A549 (cell line): ENCODE measurements around the gene ANKHD1. TPM values are rescaled to one million over a fixed set of nuclear protein-coding genes. Genes with fewer than 3 reads are reported as not detected.

ENCODE experiments used
- ATAC-seq, 2 experiments: fragments of 200-7000 bp in 1 of 2; fragments of >200 bp in 1 of 2; cut with Nextera tagmentation in 1 of 2; cut with Tn5 transposase in 1 of 2; 3 replicates each; pipeline versions ENCODE4 v1.8.0 to v1.9.1; 2018 to 2020; ENCODE audit warnings: mild to moderate bottlenecking in 1 of 2, moderate library complexity in 1 of 2
- CTCF ChIA-PET: fragments of 300-600 bp; sonication (Branson Sonifier 250); formaldehyde crosslinking; extraction: SDS; loops from one replicate; lab custom pipeline; 2021; ENCODE audit warnings: antibody characterized with exemption, inconsistent platforms; lab: Yijun Ruan, JAX
- POLR2A ChIA-PET: fragments of 350-600 bp; formaldehyde crosslinking; extraction: SDS; loops from one replicate; lab custom pipeline; 2021; ENCODE audit warnings: antibody characterized with exemption, inconsistent platforms; lab: Yijun Ruan, JAX
- DNase-seq, 2 experiments: peaks; one replicate each; pipeline versions ENCODE4 v3.0.0 to v3.0.0-alpha.2; 2011 to 2016; ENCODE audit warnings: low read depth in 1 of 2, low spot score in 1 of 2
- FAIRE-seq: peaks from 2 replicates; lab custom pipeline; 2011; peaks lifted over from hg19 to GRCh38; lab: Jason Lieb, UNC
- H3K27ac ChIP-seq, 2 experiments: fragments of >200 bp; sonication (Bioruptor Twin); formaldehyde crosslinking; 3 replicates each; pipeline ENCODE4 v1.5.1; 2016 to 2017
- H3K4me1 ChIP-seq: fragments of >200 bp; sonication (Bioruptor Twin); formaldehyde crosslinking; 3 replicates; pipeline ENCODE4 v1.6.1; 2016
- H3K4me2 ChIP-seq: fragments of >200 bp; sonication (Bioruptor Twin); formaldehyde crosslinking; 3 replicates; pipeline ENCODE4 v1.6.1; 2016
- H3K4me3 ChIP-seq: fragments of >200 bp; sonication (Bioruptor Twin); formaldehyde crosslinking; 3 replicates; pipeline ENCODE4 v1.5.1; 2016
- H3K9me3 ChIP-seq: fragments of >200 bp; sonication (Bioruptor Twin); formaldehyde crosslinking; 3 replicates; pipeline ENCODE4 v1.6.1; 2016
- BHLHE40 ChIP-seq: IDR thresholded peaks from 2 replicates; pipeline ENCODE4 v1.6.1; 2012; ENCODE audit warnings: low read depth, low read length, inconsistent platforms
- CBX2 ChIP-seq: fragments of 200-600 bp; sonication (generic); IDR thresholded peaks from 2 replicates; pipeline ENCODE4 v1.6.1; 2016; ENCODE audit warnings: low read depth, mild to moderate bottlenecking, borderline replicate concordance
- EP300 ChIP-seq, 2 experiments: fragments of >200 bp; sonication (Bioruptor Twin); formaldehyde crosslinking; IDR thresholded peaks; 2 replicates in 1 of 2; 3 replicates in 1 of 2; pipeline ENCODE4 v1.6.1; 2016 to 2017
- ESRRA ChIP-seq: fragments of 150-350 bp; IDR thresholded peaks from 2 replicates; pipeline ENCODE4 v1.6.1; 2014; ENCODE audit warnings: mild to moderate bottlenecking, low read length, borderline replicate concordance
- HOXA7 ChIP-seq: fragments of 250-450 bp; sonication (Bioruptor Pico); IDR thresholded peaks from 2 replicates; pipeline ENCODE4 v1.5.0; 2020; ENCODE audit warnings: mild to moderate bottlenecking, moderate library complexity
- HOXB13 ChIP-seq: fragments of 250-450 bp; sonication (Bioruptor Pico); IDR thresholded peaks from 2 replicates; pipeline ENCODE4 v1.5.0; 2020; ENCODE audit warnings: low read depth, mild to moderate bottlenecking, moderate library complexity
- HOXB5 ChIP-seq: fragments of 250-450 bp; sonication (Bioruptor Pico); IDR thresholded peaks from 2 replicates; pipeline ENCODE4 v1.5.0; 2020; ENCODE audit warnings: mild to moderate bottlenecking, moderate library complexity
- JUN ChIP-seq, 2 experiments: fragments of >200 bp; sonication (Bioruptor Twin); formaldehyde crosslinking; IDR thresholded peaks; 2 replicates in 1 of 2; 3 replicates in 1 of 2; pipeline ENCODE4 v1.6.1; 2016 to 2017
- KDM1A ChIP-seq: fragments of 200-600 bp; sonication (generic); IDR thresholded peaks from 2 replicates; pipeline ENCODE4 v1.6.1; 2016; ENCODE audit warnings: low read depth, mild to moderate bottlenecking
- KDM5A ChIP-seq: fragments of 200-600 bp; sonication (generic); IDR thresholded peaks from 2 replicates; pipeline ENCODE4 v1.6.1; 2016; ENCODE audit warnings: antibody characterized with exemption, mild to moderate bottlenecking
- MAFK ChIP-seq: fragments of 450-650 bp; IDR thresholded peaks from 2 replicates; pipeline ENCODE4 v1.6.1; 2014; ENCODE audit not compliant: partially characterized antibody
- NFE2L2 ChIP-seq: fragments of 150-350 bp; conservative IDR thresholded peaks from 2 replicates; pipeline ENCODE4 v1.6.1; 2014; ENCODE audit warnings: low read length
- POLR2A ChIP-seq: IDR thresholded peaks from 2 replicates; pipeline ENCODE4 v1.6.1; 2012; ENCODE audit warnings: mild to moderate bottlenecking, low read length
- RARB ChIP-seq: fragments of 250-450 bp; sonication (Bioruptor Pico); IDR thresholded peaks from 2 replicates; pipeline ENCODE4 v1.8.0; 2021; ENCODE audit warnings: mild to moderate bottlenecking, moderate library complexity
- SREBF2 ChIP-seq: fragments of 450-650 bp; IDR thresholded peaks from 2 replicates; pipeline ENCODE4 v1.6.1; 2014; ENCODE audit warnings: mild to moderate bottlenecking, moderate library complexity
- TFCP2L1 ChIP-seq: fragments of 250-450 bp; sonication (Bioruptor Pico); IDR thresholded peaks from 2 replicates; pipeline ENCODE4 v1.5.0; 2021; ENCODE audit warnings: mild to moderate bottlenecking
- ZFP36 ChIP-seq: fragments of 450-650 bp; IDR thresholded peaks from 2 replicates; pipeline ENCODE4 v1.6.1; 2014; ENCODE audit warnings: borderline replicate concordance; ENCODE audit not compliant: partially characterized antibody
- ZSCAN20 ChIP-seq: fragments of 250-450 bp; sonication (Bioruptor Pico); IDR thresholded peaks from 2 replicates; pipeline ENCODE4 v1.8.0; 2022; ENCODE audit warnings: mild to moderate bottlenecking, moderate library complexity
- WGBS: methylation state at CpG from one replicate; pipeline ENCODE4 v1.1.6; 2017; ENCODE audit errors: missing lambda C conversion rate; 5-methylcytosine and 5-hydroxymethylcytosine counted together
- polyA plus RNA-seq, 4 experiments: library from polyadenylated mRNA; depleted of rRNA in 3 of 4; stranded (reverse); fragments of >200 nt; fragmentation: RNase III in 1 of 4; extraction: RNeasy Plus Mini Kit Qiagen cat#74134 plus additional on column Dnase treatment in 1 of 4; gene quantifications; 2 replicates in 3 of 4; 3 replicates in 1 of 4; pipeline ENCODE4 v1.2.3, GENCODE V29; 2011 to 2017
- TF ChIP-seq, protein P1 (sequence below): fragments of >200 bp; sonication (Bioruptor Twin); formaldehyde crosslinking; IDR thresholded peaks from 2 replicates; pipeline ENCODE4 v1.6.1; 2016
- TF ChIP-seq, protein P2 (sequence below): IDR thresholded peaks from 2 replicates; pipeline ENCODE4 v1.6.1; 2012
- TF ChIP-seq, protein P3 (sequence below): fragments of 250-450 bp; sonication (Bioruptor Pico); IDR thresholded peaks from 2 replicates; pipeline ENCODE4 v1.5.0; 2020; ENCODE audit warnings: low read depth, mild to moderate bottlenecking, moderate library complexity
- TF ChIP-seq, protein P4 (sequence below): fragments of 150-350 bp; IDR thresholded peaks from 2 replicates; pipeline ENCODE4 v1.6.1; 2014; ENCODE audit warnings: low read depth, mild to moderate bottlenecking, low read length

ANKHD1 gene
- polyA plus RNA-seq, 2 of the 4 experiments (the other 2 are of a cell fraction): 46.9 to 94.1 TPM

DNA sequence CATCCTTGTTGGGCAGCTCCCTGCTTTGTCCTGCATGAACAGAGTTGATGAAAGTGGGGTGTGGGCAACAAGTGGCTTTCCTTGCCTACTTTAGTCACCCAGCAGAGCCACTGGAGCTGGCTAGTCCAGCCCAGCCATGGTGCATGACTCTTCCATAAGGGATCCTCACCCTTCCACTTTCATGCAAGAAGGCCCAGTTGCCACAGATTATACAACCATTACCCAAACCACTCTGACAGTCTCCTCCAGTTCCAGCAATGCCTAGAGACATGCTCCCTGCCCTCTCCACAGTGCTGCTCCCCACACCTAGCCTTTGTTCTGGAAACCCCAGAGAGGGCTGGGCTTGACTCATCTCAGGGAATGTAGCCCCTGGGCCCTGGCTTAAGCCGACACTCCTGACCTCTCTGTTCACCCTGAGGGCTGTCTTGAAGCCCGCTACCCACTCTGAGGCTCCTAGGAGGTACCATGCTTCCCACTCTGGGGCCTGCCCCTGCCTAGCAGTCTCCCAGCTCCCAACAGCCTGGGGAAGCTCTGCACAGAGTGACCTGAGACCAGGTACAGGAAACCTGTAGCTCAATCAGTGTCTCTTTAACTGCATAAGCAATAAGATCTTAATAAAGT lies 166.9 kb downstream of the ANKHD1 start:
- ATAC-seq: no peak

DNA sequence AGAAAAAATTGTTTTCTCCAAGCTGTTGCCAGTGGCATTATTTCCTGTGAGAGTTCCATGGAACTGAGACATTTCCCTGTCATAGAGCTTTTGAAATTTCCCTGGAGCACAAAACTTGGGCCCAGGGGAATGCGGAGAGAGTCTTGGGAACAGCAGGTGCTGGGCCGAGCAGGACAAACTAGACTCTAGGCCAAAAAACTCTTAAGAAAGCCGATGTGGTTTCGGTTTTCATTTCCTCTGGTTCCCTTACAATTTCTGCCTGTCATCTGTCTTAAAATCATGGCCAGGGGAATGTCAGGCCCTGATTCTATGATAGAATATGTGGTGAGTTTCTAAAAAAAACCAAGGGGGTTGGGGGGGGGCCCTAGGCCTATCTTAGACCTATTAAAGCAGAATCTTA lies 167.6 kb downstream of the ANKHD1 start:
- ATAC-seq (no peak), DNase-seq (no peak), FAIRE-seq (no peak)
- ChIA-PET CTCF (interaction anchor here (0.9 to 2.7 kb wide), 5 partner anchors 9 to 325 kb away, joined by 3 to 8 read pairs (median 3); no protein-coding TSS in a partner anchor), POLR2A (interaction anchor here (0.9 to 1.0 kb wide), 2 partner anchors 12 to 78 kb away, joined by 5 read pairs; partner anchors contain the start of genes IK, NDUFA2 and SRA1)
- no peak overlapping the region for H3K4me2 ChIP-seq
- no peak overlapping the region for H3K4me3 ChIP-seq
- no peak overlapping the region for H3K27ac ChIP-seq
- TF ChIP-seq ZSCAN20 (CRISPR knock-in tag) (no peak), HOXA7 (CRISPR knock-in tag) (no peak), NFE2L2 (no peak), JUN (IDR thresholded peaks at IDR 0.05) (no peak), EP300 (IDR thresholded peaks at IDR 0.05) (no peak), ESRRA (no peak), CBX2 (no peak), KDM1A (no peak), TFCP2L1 (CRISPR knock-in tag) (no peak), BHLHE40 (no peak), KDM5A (no peak), ZFP36 (no peak), MAFK (no peak)
- TF ChIP-seq, protein P1, sequence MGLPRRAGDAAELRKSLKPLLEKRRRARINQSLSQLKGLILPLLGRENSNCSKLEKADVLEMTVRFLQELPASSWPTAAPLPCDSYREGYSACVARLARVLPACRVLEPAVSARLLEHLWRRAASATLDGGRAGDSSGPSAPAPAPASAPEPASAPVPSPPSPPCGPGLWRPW: no peak
- TF ChIP-seq, protein P2, sequence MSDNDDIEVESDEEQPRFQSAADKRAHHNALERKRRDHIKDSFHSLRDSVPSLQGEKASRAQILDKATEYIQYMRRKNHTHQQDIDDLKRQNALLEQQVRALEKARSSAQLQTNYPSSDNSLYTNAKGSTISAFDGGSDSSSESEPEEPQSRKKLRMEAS: no peak
- TF ChIP-seq, protein P3, sequence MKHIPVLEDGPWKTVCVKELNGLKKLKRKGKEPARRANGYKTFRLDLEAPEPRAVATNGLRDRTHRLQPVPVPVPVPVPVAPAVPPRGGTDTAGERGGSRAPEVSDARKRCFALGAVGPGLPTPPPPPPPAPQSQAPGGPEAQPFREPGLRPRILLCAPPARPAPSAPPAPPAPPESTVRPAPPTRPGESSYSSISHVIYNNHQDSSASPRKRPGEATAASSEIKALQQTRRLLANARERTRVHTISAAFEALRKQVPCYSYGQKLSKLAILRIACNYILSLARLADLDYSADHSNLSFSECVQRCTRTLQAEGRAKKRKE (CRISPR knock-in tag): no peak
- H3K4me1 ChIP-seq: peaks cover 11% of the 10 kb centered on the region
- WGBS: 97% methylated on average over 4 of the region's 4 CpGs
- no peaks in the 10 kb centered on the region for H3K9me3 ChIP-seq

More for the DNA sequence above, 166.9 kb downstream of the ANKHD1 start:
- CTCF ChIA-PET: interaction anchor here (0.9 to 2.7 kb wide), 4 partner anchors 67 to 324 kb away, joined by 3 to 8 read pairs (median 3); no protein-coding TSS in a partner anchor
- no peak for TF ChIP-seq ZFP36
- TF ChIP-seq, protein P4, sequence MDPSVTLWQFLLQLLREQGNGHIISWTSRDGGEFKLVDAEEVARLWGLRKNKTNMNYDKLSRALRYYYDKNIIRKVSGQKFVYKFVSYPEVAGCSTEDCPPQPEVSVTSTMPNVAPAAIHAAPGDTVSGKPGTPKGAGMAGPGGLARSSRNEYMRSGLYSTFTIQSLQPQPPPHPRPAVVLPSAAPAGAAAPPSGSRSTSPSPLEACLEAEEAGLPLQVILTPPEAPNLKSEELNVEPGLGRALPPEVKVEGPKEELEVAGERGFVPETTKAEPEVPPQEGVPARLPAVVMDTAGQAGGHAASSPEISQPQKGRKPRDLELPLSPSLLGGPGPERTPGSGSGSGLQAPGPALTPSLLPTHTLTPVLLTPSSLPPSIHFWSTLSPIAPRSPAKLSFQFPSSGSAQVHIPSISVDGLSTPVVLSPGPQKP: no peak
- no peak for TF ChIP-seq BHLHE40
- no peak for TF ChIP-seq POLR2A
- TF ChIP-seq HOXB5: no peak
- no peak for TF ChIP-seq RARB (CRISPR knock-in tag)
- no peak for TF ChIP-seq KDM1A
- TF ChIP-seq TFCP2L1 (CRISPR knock-in tag): no peak
- no peak for TF ChIP-seq HOXB13 (CRISPR knock-in tag)
- no peak for TF ChIP-seq SREBF2
- TF ChIP-seq, all 56 proteins: peak for 0
- POLR2A ChIA-PET: no interaction called here
- 94% methylated on average over 2 of the region's 2 CpGs for WGBS
- Histone ChIP-seq H3K4me2 (no peak overlapping the region), H3K9me3 (no peaks in the 10 kb centered on the region), H3K4me1 (peaks cover 13% of the 10 kb centered on the region), H3K27ac (no peak overlapping the region), H3K4me3 (no peak overlapping the region)
- no peak for FAIRE-seq
- no peak for DNase-seq
